ENCODE measurements around the gene DIMT1.

The DIMT1 gene

GRCh38 chr5:62372600-62372999 lies 31.1 kb downstream of the DIMT1 start:
- TF ChIP-seq CTCF (IDR thresholded peaks at IDR 0.05; ENCODE audit: low read depth, low read length): no peak
- DNase-seq (ENCODE audit: low read depth in 2 of 2): no peak
- no peak overlapping the region for H3K4me3 ChIP-seq (replicated peaks in 1 of 2; ENCODE audit: low read depth in 2 of 2, low read length in 2 of 2)

- H3K4me3 ChIP-seq (replicated peaks in 1 of 2; ENCODE audit: low read depth in 2 of 2, low read length in 2 of 2): no peak overlapping the region
- no peak for TF ChIP-seq CTCF (IDR thresholded peaks at IDR 0.05; ENCODE audit: low read depth, low read length)
- no peak for DNase-seq (ENCODE audit: low read depth in 2 of 2)
These were observed 32.3 kb downstream of the DIMT1 start for GRCh38 chr5:62371409-62371808.

GRCh38 chr5:62369039-62369438 lies 34.7 kb downstream of the DIMT1 start:
- TF ChIP-seq CTCF (IDR thresholded peaks at IDR 0.05; ENCODE audit: low read depth, low read length): no peak
- H3K4me3 ChIP-seq (replicated peaks in 1 of 2; ENCODE audit: low read depth in 2 of 2, low read length in 2 of 2): no peak overlapping the region
- no peak for DNase-seq (ENCODE audit: low read depth in 2 of 2)

GRCh38 chr5:62362701-62363100 lies 41.0 kb downstream of the DIMT1 start:
- TF ChIP-seq CTCF (IDR thresholded peaks at IDR 0.05; ENCODE audit: low read depth, low read length): no peak
- H3K4me3 ChIP-seq (replicated peaks in 1 of 2; ENCODE audit: low read depth in 2 of 2, low read length in 2 of 2): no peak overlapping the region
- no peak for DNase-seq (ENCODE audit: low read depth in 2 of 2)

GRCh38 chr5:62354028-62354874 lies 49.5 kb downstream of the DIMT1 start:
- H3K4me3 ChIP-seq (replicated peaks in 1 of 2; ENCODE audit: low read depth in 2 of 2, low read length in 2 of 2): no peak overlapping the region
- peak; percentile 73 to 74 for DNase-seq (ENCODE audit: low read depth in 2 of 2)

GRCh38 chr5:62348723-62349481 lies 54.8 kb downstream of the DIMT1 start:
- no peak for TF ChIP-seq CTCF (IDR thresholded peaks at IDR 0.05; ENCODE audit: low read depth, low read length)
- no peak for DNase-seq (ENCODE audit: low read depth in 2 of 2)
- no peak overlapping the region for H3K4me3 ChIP-seq (replicated peaks in 1 of 2; ENCODE audit: low read depth in 2 of 2, low read length in 2 of 2)

More at GRCh38 chr5:62354028-62354874, 49.5 kb downstream of the DIMT1 start:
- peak; percentile 54 for TF ChIP-seq CTCF (IDR thresholded peaks at IDR 0.05; ENCODE audit: low read depth, low read length)

Data from cardiac fibroblast (primary cell).